Spinal cord (tissue), 10 donors: ENCODE results near the gene ADAMTS8. TPM values are rescaled to one million over a fixed set of nuclear protein-coding genes. Genes with fewer than 3 reads are reported as not detected.

Source experiments
- DNase-seq, 6 donors: peaks; one replicate each; pipeline versions ENCODE4 v3.0.0 to v3.0.0-alpha.2; 2013 to 2015; ENCODE audit warnings: low spot score in 6 of 6, low read depth in 4 of 6
- H3K27ac ChIP-seq: one replicate; pipeline ENCODE4 v1.5.1; 2013; ENCODE audit warnings: low read depth, low read length, control low read depth
- H3K27me3 ChIP-seq: one replicate; pipeline ENCODE4 v1.6.1; 2013; ENCODE audit warnings: low read length; ENCODE audit not compliant: control insufficient read depth, insufficient read depth
- H3K36me3 ChIP-seq: one replicate; pipeline ENCODE4 v1.6.1; 2013; ENCODE audit warnings: low read length; ENCODE audit not compliant: control insufficient read depth, insufficient read depth
- H3K4me1 ChIP-seq: one replicate; pipeline ENCODE4 v1.6.1; 2013; ENCODE audit warnings: low read length; ENCODE audit not compliant: control insufficient read depth, insufficient read depth
- H3K4me3 ChIP-seq: one replicate; pipeline ENCODE4 v1.5.1; 2013; ENCODE audit warnings: low read depth, low read length, control low read depth
- H3K9me3 ChIP-seq: one replicate; pipeline ENCODE4 v1.6.1; 2013; ENCODE audit warnings: low read length; ENCODE audit not compliant: control insufficient read depth, insufficient read depth
- WGBS: methylation state at CpG from one replicate; pipeline ENCODE4 v1.1.5; 2013; ENCODE audit warnings: missing lambda C conversion rate; ENCODE audit not compliant: insufficient coverage; 5-methylcytosine and 5-hydroxymethylcytosine counted together
- polyA plus RNA-seq, 2 donors: library from polyadenylated mRNA; unstranded; fragments of 120-200 nt; gene quantifications; one replicate each; pipeline ENCODE4 v1.2.1, GENCODE V29; 2013; ENCODE audit not compliant: insufficient read length in 2 of 2
- total RNA-seq, 2 donors: library from RNA; depleted of rRNA in 1 of 2; stranded (reverse); fragments of 120-200 nt in 1 of 2; fragments of >200 nt in 1 of 2; gene quantifications; one replicate each; pipeline versions ENCODE4 v1.2.3 to v1.2.4, GENCODE V29; 2013 to 2014
- donor health status: healthy.

ADAMTS8 gene
- total and polyA plus RNA-seq, 4 donors = 1.7 to 4.5 (median 2.8) TPM

DNA sequence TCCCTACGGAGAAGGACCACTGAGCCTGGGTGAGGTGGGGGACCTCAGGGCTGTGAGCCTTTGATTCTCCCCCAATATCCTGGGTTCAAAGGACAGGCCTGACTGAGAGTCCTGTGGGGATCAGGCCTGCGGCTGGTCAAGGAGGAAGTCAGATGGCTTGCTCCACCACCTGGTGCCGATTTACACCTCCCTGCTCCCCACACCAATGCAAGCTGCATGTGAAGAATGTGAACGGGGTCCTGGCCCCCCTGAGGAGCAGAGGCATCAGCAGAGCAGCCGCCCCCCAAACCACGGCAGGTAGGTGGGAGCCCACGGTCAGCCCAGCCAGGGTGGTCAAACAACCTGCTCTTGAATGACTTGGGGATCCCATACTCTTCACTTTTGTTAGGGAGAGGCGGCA is 6.7 kb downstream of the ADAMTS8 start:
- Histone ChIP-seq H3K36me3 (no peaks in the 10 kb centered on the region), H3K4me3 (no peak overlapping the region), H3K4me1 (peaks cover 27% of the 10 kb centered on the region), H3K27ac (no peak overlapping the region), H3K27me3 (peaks cover 8% of the 10 kb centered on the region), H3K9me3 (no peaks in the 10 kb centered on the region)
- DNase-seq = no peak
- 88% methylated on average over 6 of the region's 8 CpGs for WGBS

DNA sequence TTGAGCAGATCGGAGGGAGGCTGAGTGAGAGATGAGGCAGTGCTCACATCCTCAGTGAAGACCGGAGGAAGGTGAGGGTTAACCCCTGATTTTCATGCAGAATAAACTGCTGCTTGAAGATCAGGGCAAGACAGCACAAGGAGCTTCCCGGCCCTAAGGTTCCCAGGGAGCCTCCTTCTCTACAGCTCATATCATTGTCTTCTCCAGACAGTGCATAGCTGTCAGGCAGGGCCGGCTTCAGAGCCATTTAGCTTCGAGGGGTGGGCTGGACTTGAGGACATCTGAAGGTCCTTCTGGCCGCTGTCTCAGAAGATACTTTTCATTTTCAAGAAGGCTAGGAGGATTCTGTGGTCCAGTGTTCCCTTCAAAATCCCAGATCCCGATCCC is 7.2 kb downstream of the ADAMTS8 start:
- Histone ChIP-seq H3K27ac (no peak overlapping the region), H3K36me3 (peaks cover 3% of the 10 kb centered on the region), H3K9me3 (no peaks in the 10 kb centered on the region), H3K4me3 (no peak overlapping the region), H3K27me3 (peaks cover 3% of the 10 kb centered on the region), H3K4me1 (peaks cover 22% of the 10 kb centered on the region)
- WGBS = 87% methylated on average over 6 of the region's 7 CpGs
- no peak for DNase-seq

DNA sequence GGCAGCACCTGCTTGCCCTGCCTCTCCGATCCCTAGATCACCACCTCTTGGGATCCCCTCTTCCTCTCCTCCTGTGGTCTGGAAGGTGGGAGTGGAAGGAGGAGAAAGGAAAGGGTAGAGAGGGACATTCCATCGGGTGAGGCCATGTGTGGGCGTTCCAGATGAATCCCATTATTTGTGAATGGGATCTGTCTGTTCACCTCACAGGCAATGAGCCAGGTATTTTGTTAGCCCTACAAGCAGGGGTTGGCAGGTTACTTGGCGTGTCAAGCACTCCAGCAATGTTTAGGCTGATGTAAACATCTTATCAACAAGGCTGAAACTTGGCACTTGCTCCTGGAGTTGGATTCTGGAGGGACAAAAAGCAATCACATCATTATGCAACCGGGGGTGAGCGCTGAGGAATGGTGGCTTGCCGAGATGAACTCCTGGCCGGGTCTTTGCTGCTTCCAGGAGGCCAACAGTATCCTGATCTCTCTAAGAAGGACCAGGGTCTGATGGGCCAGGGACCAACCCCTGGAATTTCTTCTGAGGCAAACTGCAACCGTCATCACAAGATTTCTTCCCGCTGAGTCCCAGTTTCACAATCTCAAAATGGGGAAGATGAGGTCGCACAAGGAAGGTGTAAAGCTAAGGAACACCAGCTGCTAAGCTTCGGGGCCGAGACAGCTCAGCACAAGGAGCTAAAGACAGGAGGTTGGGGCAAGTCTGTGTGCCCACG is 7.8 kb downstream of the ADAMTS8 start:
- Histone ChIP-seq H3K27me3 (no peaks in the 10 kb centered on the region), H3K27ac (no peak overlapping the region)
- 87% methylated on average over 13 of the region's 14 CpGs for WGBS

DNA sequence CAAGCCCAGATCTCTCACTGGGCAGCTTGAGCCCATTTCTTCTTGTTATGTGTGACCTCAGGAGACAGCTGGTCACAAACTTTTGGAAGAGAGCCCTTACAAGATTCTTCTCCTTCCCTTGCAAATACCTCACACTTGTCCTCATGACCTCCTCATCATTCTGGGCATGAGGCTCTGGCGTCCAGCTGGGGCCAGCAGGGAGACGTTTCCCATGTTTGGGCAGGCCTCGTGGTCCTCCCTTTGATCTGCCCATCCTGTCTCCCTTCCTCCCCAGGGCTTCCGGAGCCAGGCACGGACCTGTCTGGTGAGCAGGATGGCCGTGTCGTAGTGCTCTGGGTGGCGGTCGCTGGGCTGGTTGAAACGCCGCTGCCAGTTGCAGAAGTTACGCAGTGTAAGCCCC is 9.7 kb downstream of the ADAMTS8 start:
- Histone ChIP-seq H3K36me3 (peaks cover 12% of the 10 kb centered on the region), H3K9me3 (no peaks in the 10 kb centered on the region), H3K27me3 (no peaks in the 10 kb centered on the region), H3K4me3 (no peak overlapping the region), H3K27ac (no peak overlapping the region), H3K4me1 (peaks cover 15% of the 10 kb centered on the region)
- WGBS = 65% methylated on average over 9 of the region's 12 CpGs
- peak in 1 of 6 donors; percentile 26 for DNase-seq

More for the DNA sequence above, 7.8 kb downstream of the ADAMTS8 start:
- Histone ChIP-seq H3K4me1 (peaks cover 18% of the 10 kb centered on the region), H3K4me3 (no peak overlapping the region), H3K36me3 (peaks cover 6% of the 10 kb centered on the region), H3K9me3 (no peaks in the 10 kb centered on the region)
- no peak for DNase-seq

DNA sequence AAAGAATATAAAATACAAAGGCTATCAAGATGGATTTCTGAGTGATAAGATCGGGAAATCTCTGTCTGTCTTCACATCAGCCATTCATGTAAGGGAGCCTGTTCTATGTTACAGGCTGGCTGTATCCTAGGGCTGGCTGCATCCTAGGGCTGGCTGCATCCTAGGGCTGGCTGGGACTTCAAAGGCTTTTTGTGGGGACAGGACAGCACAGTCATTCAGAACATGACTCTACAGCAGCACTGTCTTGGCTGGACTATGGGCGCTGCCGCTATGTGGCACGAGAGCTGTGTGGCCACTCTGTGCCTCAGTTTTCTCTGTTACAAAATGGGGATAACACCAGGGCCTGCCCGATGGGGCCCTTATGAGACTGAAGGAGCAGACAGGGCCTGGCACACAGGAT is 10.2 kb downstream of the ADAMTS8 start:
- Histone ChIP-seq H3K9me3 (no peaks in the 10 kb centered on the region), H3K4me3 (no peak overlapping the region), H3K36me3 (peaks cover 12% of the 10 kb centered on the region), H3K4me1 (peaks cover 18% of the 10 kb centered on the region), H3K27ac (no peak overlapping the region), H3K27me3 (no peaks in the 10 kb centered on the region)
- WGBS = 78% methylated on average over 5 of the region's 5 CpGs
- peak in 1 of 6 donors; percentile 32 for DNase-seq

DNA sequence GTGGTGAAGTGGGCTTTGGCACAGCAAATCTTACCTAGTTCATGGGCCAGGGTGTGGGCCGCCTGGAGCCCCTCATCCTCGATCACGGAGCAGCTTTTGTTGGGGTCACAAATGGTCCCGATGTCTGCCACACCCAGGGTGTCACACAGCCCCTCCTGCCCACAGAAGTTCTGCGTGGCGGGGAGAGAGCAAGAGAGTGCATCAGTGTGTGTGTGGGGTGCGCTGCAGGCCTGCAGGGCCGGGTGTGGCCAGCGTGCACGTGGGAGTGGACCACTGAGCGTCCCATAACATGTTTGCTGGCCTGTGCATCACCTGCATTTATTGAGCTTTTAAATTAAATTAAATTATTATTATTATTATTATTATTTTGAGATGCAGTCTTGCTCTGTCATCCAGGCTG is 11.5 kb downstream of the ADAMTS8 start:
- WGBS = 98% methylated on average over 7 of the region's 11 CpGs
- Histone ChIP-seq H3K27me3 (no peaks in the 10 kb centered on the region), H3K4me1 (peaks cover 20% of the 10 kb centered on the region), H3K4me3 (no peak overlapping the region), H3K36me3 (peaks cover 12% of the 10 kb centered on the region), H3K9me3 (no peaks in the 10 kb centered on the region), H3K27ac (no peak overlapping the region)
- DNase-seq = no peak

DNA sequence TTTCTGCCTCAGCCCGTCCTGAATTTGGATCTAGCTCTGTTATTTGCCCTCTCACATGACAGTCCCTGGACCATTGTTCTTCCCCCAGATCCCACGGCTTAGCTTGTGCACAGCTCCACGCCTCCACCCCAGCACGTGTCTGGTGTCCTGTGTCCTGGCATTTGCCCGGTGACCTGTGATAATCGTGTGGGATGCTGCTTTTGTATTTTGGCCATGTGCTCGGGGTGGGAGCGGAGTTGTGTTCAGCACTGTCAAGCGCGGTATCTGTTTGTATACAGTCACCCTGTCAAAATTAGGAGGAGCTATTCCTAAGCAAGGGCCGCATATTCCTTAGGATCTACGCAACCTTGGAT is 11.9 kb downstream of the ADAMTS8 start:
- Histone ChIP-seq H3K9me3 (no peaks in the 10 kb centered on the region), H3K4me3 (no peak overlapping the region), H3K36me3 (peaks cover 12% of the 10 kb centered on the region), H3K4me1 (peaks cover 20% of the 10 kb centered on the region), H3K27me3 (no peaks in the 10 kb centered on the region), H3K27ac (no peak overlapping the region)
- 46% methylated on average over 10 of the region's 12 CpGs for WGBS
- no peak for DNase-seq

DNA sequence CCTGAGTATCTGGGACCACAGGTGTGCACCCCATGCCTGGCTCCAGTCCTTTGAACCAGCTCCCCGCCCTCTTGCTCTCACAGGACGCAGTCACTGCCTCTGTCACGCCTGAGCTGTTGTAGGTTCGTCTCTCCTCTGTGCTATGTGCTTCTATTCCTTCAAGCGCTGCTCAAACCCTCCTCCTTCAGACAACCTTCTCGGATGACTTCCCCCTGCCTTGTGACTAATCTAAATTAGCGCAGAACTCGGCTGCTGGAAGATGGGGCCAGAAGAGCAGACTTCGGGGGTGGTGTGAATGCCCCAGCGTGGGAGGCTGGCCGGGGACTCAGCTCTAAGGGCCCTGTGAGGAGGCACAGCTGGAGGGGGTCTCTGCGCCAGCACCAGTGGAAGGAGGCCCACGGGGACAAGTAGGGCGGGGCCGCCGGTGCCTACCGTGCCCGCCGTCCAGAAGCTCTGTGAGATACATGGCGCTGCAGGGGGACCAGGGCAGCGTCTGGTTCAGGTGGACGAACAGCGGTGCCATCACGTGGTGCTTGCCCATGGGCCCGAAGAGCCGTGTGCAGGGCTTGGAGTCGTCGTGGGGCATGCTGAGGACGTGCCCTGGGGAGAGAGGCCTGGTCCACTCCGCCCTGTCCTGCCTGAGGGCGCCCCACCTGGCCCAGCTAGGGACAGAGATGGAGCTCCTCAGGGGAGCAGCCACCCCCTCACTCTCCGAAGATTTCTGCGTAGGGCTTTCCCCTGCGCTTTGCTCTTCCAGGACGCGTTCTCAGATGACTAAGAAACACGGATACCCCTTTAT is 12.5 kb downstream of the ADAMTS8 start:
- H3K36me3 ChIP-seq = peaks cover 12% of the 10 kb centered on the region
- H3K4me1 ChIP-seq = peaks cover 20% of the 10 kb centered on the region
- no peaks in the 10 kb centered on the region for H3K9me3 ChIP-seq

DNA sequence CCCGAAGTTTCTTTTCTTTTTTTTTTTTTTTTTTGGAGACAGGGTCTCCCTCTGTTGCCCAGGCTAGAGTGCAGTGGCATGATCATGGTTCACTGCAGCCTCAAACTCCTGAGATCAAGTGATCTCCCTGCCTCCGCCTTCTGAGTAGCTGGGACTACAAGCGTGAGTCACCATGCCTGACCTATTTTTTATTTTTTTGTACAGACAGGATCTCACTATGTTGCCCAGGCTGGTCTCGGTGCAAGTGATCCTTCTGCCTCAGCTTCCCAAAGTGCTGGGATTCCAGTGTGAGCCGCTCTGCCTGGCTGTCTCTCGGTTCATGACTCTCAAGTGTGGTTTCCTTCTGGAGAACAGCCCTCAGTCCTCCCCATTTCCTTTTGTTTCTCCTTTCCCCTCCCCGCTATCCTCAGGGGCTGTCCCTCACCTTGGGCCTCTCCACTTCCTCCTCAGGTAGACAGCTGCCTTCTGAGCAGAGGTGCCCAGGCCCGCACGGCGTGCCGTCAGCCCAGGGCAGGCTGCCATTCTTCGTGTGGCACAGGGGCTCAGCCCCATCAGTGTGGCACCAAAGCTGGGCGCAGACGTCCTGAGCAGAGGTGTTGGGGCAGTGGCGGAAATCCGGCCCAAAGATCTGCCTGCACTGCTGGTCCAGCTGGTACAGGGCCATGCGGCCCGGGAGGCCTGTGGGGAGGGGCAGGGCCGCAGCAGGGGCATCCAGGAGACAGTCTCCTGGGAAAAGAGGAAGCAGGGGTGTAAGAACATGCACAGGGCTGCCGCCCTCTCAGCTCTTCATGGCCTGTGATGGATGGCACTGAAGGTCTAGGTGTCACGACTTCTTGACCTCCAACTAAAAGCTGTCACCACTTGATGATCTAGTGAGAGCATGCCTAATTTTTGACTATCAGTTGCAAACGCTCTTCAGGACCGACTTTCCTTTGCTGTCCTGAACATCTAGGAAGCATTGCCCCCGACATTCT is 14.0 kb downstream of the ADAMTS8 start:
- H3K27ac ChIP-seq = no peak overlapping the region
- peaks cover 20% of the 10 kb centered on the region for H3K4me1 ChIP-seq
- peaks cover 12% of the 10 kb centered on the region for H3K36me3 ChIP-seq
- no peaks in the 10 kb centered on the region for H3K27me3 ChIP-seq
- H3K9me3 ChIP-seq = no peaks in the 10 kb centered on the region
- 72% methylated on average over 23 of the region's 24 CpGs for WGBS
- no peak overlapping the region for H3K4me3 ChIP-seq
- DNase-seq = no peak

More for the DNA sequence above, 12.5 kb downstream of the ADAMTS8 start:
- H3K4me3 ChIP-seq = no peak overlapping the region
- WGBS = 78% methylated on average over 36 of the region's 37 CpGs
- DNase-seq = no peak
- H3K27me3 ChIP-seq = no peaks in the 10 kb centered on the region
- no peak overlapping the region for H3K27ac ChIP-seq
